HUES6 (cell line): ENCODE measurements around the gene PRRX2.

Experiments
- H3K27ac ChIP-seq: 2 replicates; pipeline ENCODE4 v1.7.0; 2013; ENCODE audit warnings: low read depth, mild to moderate bottlenecking, low read length, inconsistent platforms
- H3K27me3 ChIP-seq: 2 replicates; pipeline ENCODE4 v1.6.1; 2013; ENCODE audit warnings: low read length; ENCODE audit not compliant: control insufficient read depth, insufficient read depth
- H3K36me3 ChIP-seq: 2 replicates; pipeline ENCODE4 v1.6.1; 2013; ENCODE audit warnings: low read length; ENCODE audit not compliant: control insufficient read depth, insufficient read depth
- H3K4me1 ChIP-seq: 2 replicates; pipeline ENCODE4 v1.6.1; 2013; ENCODE audit warnings: low read length; ENCODE audit not compliant: control insufficient read depth, insufficient read depth
- H3K4me3 ChIP-seq: 2 replicates; pipeline ENCODE4 v1.5.1; 2013; ENCODE audit warnings: low read depth, low read length
- H3K9ac ChIP-seq: one replicate; pipeline ENCODE4 v1.6.1; 2013; ENCODE audit warnings: mild to moderate bottlenecking, low read length
- H3K9me3 ChIP-seq: 2 replicates; pipeline ENCODE4 v1.6.1; 2013; ENCODE audit warnings: low read depth, low read length; ENCODE audit not compliant: control insufficient read depth, insufficient read depth

PRRX2 gene

DNA sequence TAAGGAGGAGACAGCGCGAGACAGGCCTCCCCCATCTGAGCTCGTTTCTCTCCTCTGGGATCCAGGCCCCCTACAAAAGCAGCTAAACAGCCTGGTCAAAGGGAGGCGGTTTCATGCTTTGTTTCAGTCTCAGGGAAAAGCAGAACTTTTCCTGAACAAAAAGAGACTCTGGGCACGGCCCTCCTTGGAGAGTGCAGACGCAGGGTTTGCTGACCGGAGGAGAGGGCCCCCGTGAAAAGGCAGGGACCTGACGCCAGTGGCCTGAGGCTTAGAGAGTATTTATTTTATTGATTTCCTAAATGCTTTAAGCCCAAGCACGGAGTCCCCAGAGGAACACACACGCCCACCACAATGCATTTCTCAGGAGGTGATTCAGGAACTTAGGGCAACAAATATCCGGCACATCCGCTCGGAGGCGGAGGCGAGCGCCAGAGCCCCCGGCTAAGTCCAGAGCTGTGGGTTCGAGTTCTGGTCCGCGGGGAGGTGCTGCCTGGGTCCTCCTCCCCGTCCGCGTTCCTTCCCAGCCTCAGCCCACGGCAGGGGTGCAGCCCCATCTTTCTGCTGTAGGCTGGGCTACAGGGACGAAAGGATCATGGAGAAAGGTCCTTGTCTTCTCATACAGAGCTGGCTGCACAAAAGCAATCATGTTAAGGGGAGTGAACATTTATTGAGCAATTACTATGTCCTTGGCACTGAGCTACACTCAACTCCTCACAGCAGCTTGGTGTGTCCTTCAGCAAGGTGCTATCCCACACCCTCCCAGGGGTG lies 47.4 kb downstream of the PRRX2 start:
- Histone ChIP-seq H3K27me3 (no peaks in the 10 kb centered on the region), H3K4me3 (no peak overlapping the region), H3K4me1 (peaks cover 29% of the 10 kb centered on the region), H3K27ac (no peak overlapping the region), H3K9me3 (no peaks in the 10 kb centered on the region), H3K36me3 (no peaks in the 10 kb centered on the region), H3K9ac (no peak overlapping the region)

- H3K27ac ChIP-seq, result no peak overlapping the region
- no peak overlapping the region for H3K4me3 ChIP-seq
- peaks cover 29% of the 10 kb centered on the region for H3K4me1 ChIP-seq
- no peaks in the 10 kb centered on the region for H3K36me3 ChIP-seq
- H3K27me3 ChIP-seq, result no peaks in the 10 kb centered on the region
- no peaks in the 10 kb centered on the region for H3K9me3 ChIP-seq
- H3K9ac ChIP-seq, result no peak overlapping the region
Observed at GRCh38 chr9:129713402-129713679, 47.9 kb downstream of the PRRX2 start.

DNA sequence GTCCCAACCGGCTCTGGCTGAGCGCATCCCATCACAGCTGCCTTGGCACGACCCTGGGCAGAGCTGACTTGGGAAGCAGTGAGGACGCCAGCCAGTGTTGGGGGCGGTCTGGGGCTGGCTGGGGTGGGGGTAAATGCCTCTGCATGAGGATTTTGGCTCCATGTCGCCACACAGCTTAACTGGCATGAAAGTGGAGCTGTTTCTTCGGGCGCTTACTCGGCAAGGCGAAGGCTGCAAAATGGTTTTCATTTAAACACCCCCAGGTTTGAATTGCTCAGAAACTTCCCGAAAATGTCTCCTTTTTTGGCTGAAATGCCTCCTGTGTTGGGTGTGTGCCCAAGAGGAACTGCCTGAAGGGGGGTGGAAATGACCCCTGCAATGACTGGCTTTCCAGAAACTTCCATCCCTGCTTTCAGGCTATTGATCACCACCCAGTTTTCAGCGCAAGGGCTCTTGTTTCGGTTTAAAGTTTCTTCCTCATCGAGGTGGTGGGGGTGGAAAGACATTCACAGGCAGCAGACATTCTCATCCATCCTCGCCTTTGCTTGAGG lies 49.1 kb downstream of the PRRX2 start:
- H3K9ac ChIP-seq, result no peak overlapping the region
- no peaks in the 10 kb centered on the region for H3K9me3 ChIP-seq
- no peak overlapping the region for H3K27ac ChIP-seq
- H3K4me1 ChIP-seq, result peaks cover 19% of the 10 kb centered on the region
- no peak overlapping the region for H3K4me3 ChIP-seq
- no peaks in the 10 kb centered on the region for H3K36me3 ChIP-seq
- H3K27me3 ChIP-seq, result no peaks in the 10 kb centered on the region

GRCh38 chr9:129716091-129716490 lies 50.6 kb downstream of the PRRX2 start:
- H3K9ac ChIP-seq, result no peak overlapping the region
- no peaks in the 10 kb centered on the region for H3K36me3 ChIP-seq
- H3K27me3 ChIP-seq, result no peaks in the 10 kb centered on the region
- peaks cover 19% of the 10 kb centered on the region for H3K4me1 ChIP-seq
- no peaks in the 10 kb centered on the region for H3K9me3 ChIP-seq
- H3K27ac ChIP-seq, result no peak overlapping the region
- H3K4me3 ChIP-seq, result no peak overlapping the region

DNA sequence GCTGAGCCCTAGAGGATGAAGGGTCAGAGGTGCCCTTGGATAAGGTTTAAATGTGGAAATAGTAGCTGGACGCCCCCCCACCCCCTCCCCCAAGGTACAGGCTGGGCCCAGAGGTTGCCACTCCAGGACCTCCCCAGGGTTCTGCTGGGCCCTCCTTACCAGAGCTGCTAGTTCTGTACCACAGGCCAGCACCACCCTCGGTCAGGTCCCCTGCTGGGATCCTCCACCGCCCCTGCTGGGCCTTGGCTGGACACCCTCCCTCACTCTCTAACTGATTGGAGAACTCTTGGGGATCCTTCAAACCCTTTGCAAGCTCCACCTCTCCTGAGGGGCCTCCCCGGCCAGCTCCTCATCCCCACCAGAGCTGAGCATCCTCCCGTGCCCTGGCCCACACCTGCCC lies 52.5 kb downstream of the PRRX2 start:
- no peaks in the 10 kb centered on the region for H3K9me3 ChIP-seq
- H3K27ac ChIP-seq, result no peak overlapping the region
- H3K27me3 ChIP-seq, result no peaks in the 10 kb centered on the region
- H3K4me1 ChIP-seq, result peaks cover 4% of the 10 kb centered on the region; the same call in 1 of the 2 replicates
- H3K9ac ChIP-seq, result no peak overlapping the region
- H3K36me3 ChIP-seq, result no peaks in the 10 kb centered on the region
- no peak overlapping the region for H3K4me3 ChIP-seq

DNA sequence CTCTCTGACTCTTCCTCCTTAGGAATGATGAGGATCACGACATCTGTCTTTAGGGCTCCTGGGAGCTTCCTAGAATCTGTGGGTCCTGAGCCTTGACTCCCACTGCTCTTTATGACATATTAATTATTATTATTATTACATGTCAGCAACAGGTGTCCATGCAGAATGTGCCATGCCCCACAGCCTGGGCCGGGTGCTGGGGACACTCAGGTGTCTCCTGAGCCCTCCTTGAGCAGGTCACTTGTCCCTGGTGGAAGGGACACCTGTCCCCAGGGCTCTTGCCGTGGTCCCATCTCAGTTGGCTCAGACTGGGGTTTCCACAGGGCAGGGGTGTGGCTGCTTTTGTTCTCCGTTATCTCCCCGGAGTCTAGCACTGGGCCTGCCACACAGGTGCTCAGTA lies 53.2 kb downstream of the PRRX2 start:
- H3K4me1 ChIP-seq, result no peaks in the 10 kb centered on the region
- H3K27ac ChIP-seq, result no peak overlapping the region
- no peaks in the 10 kb centered on the region for H3K27me3 ChIP-seq
- no peak overlapping the region for H3K4me3 ChIP-seq
- no peak overlapping the region for H3K9ac ChIP-seq
- no peaks in the 10 kb centered on the region for H3K36me3 ChIP-seq
- no peaks in the 10 kb centered on the region for H3K9me3 ChIP-seq

DNA sequence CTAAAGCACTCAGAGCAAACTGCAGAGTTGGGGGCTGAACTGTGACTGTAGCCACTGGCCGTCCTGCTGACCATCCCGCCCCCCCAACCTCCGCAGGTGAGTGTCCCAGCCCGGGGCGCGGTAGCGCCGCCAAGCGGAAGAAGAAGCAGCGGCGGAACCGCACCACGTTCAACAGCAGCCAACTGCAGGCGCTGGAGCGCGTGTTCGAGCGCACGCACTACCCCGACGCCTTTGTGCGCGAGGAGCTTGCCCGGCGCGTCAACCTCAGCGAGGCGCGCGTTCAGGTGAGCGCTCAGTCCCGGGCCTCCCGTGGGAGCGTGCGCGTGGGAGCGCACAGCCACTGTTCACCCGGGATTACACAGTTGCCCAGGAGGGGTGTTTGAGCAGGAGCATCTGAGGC lies 53.7 kb downstream of the PRRX2 start:
- no peaks in the 10 kb centered on the region for H3K4me1 ChIP-seq
- no peaks in the 10 kb centered on the region for H3K9me3 ChIP-seq
- H3K9ac ChIP-seq, result no peak overlapping the region
- no peaks in the 10 kb centered on the region for H3K36me3 ChIP-seq
- no peak overlapping the region for H3K27ac ChIP-seq
- no peaks in the 10 kb centered on the region for H3K27me3 ChIP-seq
- H3K4me3 ChIP-seq, result no peak overlapping the region

DNA sequence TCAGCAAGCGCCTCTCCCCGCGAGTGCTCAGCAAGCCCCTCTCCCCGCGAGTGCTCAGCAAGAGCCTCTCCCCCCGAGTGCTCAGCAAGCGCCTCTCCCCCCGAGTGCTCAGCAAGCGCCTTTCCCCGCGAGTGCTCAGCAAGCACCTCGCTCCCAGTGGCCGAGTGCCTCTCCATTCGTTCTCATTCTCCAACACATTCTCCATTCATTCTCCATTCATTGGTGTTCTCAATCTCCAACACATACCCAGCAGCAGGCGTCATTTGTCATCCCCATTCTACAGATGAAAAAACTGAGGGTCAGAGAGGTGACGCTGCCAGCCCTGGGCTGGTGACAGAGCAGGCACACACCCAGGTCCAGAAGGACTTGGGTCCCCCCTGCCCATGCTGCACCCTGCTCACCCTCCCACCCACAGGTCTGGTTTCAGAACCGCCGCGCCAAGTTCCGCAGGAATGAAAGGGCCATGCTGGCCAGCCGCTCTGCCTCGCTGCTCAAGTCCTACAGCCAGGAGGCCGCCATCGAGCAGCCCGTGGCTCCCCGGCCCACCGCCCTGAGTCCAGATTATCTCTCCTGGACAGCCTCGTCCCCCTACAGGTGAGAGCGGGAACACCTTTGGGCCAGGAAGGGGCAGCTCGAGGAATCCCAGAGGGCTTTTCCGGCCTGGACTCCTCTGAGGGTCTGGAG lies 54.9 kb downstream of the PRRX2 start:
- Histone ChIP-seq H3K4me3 (no peak overlapping the region), H3K27ac (no peak overlapping the region), H3K9me3 (no peaks in the 10 kb centered on the region), H3K27me3 (no peaks in the 10 kb centered on the region), H3K4me1 (no peaks in the 10 kb centered on the region), H3K9ac (no peak overlapping the region), H3K36me3 (no peaks in the 10 kb centered on the region)

- no peak overlapping the region for H3K9ac ChIP-seq
- H3K27ac ChIP-seq, result no peak overlapping the region
- H3K36me3 ChIP-seq, result no peaks in the 10 kb centered on the region
- H3K4me3 ChIP-seq, result no peak overlapping the region
- H3K9me3 ChIP-seq, result no peaks in the 10 kb centered on the region
- no peaks in the 10 kb centered on the region for H3K4me1 ChIP-seq
- H3K27me3 ChIP-seq, result no peaks in the 10 kb centered on the region
Observed at GRCh38 chr9:129720865-129721545, 55.6 kb downstream of the PRRX2 start.

GRCh38 chr9:129722913-129723312 lies 57.5 kb downstream of the PRRX2 start:
- Histone ChIP-seq H3K36me3 (no peaks in the 10 kb centered on the region), H3K9me3 (no peaks in the 10 kb centered on the region), H3K4me1 (0 out of 2 replicates have a peak, but pooled peaks cover 5% of the 10 kb centered on the region), H3K4me3 (no peak overlapping the region), H3K27ac (no peak overlapping the region), H3K27me3 (no peaks in the 10 kb centered on the region), H3K9ac (no peak overlapping the region)
